Fibroblast of skin of right quadriceps (primary cell): Measurements from ENCODE around the gene MAP4.
"Not testable (repeated sequence)": the region's sequence is repeated elsewhere in the genome, so short reads cannot be mapped to it uniquely, and the experiment has no call there.

Source experiments
- DNase-seq: peaks from one replicate; pipeline ENCODE4 v3.0.0-alpha.2; 2013

The MAP4 gene

DNA sequence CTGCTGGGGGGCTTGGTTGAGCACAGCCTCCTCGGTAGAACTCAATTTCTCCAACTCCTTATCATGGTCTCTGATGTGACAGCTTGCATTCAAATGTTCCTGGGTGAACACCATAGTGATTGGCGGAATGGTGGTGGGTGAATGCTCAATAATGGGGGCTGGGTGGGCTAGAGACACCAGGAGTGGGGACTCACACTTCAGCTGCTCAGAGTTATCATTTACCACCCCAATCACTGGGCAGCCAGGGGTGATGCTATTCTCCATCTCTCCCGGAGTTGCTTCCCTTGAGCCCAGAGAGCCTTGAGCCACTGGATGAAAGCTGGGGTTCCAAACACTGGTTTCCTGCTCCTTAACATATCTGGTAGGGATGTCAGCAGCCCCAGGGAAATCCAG lies 124.6 kb downstream of the MAP4 start:
- DNase-seq: no peak

DNA sequence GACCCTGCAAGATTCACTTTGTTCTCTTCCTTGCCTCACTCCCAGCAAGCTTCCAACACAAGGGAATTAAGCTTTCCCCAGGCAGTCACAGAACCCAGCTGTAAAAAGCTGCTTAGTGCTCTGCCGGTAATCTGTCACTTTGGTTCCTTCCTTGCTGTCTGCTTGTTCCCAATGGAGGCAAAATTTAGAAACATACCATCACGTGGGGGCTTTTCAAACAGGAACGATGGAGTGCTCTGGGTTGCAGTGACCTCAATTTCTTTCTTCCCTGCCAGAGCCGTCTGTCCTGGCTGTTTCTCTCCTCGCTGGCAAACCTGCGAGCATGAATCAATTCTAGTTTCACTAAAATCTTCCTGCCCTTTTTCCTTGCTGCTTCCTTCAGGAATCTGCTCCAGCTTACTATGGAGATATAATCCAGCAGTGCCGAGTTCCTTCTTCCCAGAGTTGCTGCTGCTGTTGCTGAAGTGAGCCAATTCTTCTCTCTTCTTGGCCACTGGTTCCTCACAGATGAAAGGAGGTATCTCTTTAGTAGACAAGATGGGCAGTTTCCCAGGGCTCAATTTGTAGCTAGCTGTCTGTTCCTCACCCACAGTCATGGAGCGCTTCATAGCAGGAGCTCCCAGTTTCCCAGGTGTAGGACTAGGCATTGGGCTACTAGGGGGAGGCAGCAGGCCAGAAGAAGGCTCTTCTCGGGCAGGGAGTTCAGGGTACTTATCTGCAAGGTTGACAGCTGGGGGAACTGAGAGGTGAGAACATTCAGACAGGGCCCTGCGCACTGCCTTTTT lies 125.2 kb downstream of the MAP4 start:
- no peak for DNase-seq

DNA sequence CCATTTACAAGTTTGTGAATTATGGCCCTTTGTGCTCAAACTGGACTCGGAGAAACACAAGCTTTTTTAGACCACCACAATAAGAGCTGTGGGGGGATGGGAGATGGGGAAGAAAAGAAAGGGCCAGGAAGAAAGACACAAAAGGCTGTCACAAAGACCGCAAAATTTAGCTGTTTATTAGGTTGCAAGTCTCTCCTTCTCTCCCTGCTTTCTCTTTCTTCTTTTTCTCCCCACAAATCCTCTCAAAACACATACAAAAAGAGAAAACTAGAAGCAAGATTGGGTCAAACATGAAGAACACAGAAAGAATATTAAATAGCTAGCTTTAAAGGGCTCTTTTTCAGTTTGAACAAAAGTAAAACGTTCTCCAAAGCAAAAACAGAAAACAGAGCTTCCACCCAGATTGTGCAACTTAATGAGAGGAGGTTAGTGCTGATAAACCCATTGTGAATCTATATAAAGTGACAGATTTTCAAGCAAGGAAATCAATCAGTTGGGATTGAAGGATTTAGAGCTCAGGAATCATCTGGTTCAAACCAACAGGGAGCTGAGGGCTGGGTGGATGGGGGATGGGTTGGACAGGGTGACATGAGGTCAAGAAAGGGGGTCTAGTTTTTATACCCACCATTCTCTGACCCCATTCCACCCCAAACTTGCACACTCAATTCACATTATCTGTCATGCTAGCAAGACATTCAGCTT lies 125.9 kb downstream of the MAP4 start:
- DNase-seq: no peak

DNA sequence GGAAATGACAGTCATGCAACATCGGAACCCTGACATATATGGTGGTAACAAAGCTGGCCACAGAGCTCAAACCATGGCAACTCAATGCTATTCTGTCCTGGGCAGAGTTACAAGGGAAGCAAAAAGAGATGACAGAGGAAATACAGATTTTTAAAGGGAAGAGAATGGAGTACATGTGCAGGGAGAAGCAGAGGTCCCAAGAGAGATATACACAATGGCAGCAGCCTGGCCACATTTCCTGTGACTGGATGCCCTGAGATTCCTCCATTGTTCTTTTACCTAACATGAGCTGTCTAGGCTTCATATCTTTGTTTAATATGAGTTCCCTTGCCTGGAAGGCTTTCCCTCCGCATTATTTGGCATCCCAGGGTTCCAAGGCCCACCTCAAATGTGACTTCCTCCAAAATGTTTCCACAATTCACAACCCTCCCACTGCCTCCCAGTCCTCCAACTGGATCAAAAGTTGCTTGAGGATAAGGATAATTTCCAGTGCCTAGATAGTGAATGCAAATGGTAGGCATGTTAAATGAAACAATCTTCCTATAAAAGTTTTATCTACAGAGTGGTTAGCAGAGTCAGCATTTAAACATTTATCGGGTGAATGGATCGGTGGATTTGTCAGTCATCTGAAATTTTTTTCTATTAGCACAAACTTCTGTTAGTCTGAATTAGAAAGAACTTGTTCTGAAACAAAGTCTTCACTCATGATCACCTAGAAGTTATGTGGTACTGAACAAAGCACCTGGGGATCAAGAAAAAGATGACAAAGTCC lies 127.0 kb downstream of the MAP4 start:
- no peak for DNase-seq

DNA sequence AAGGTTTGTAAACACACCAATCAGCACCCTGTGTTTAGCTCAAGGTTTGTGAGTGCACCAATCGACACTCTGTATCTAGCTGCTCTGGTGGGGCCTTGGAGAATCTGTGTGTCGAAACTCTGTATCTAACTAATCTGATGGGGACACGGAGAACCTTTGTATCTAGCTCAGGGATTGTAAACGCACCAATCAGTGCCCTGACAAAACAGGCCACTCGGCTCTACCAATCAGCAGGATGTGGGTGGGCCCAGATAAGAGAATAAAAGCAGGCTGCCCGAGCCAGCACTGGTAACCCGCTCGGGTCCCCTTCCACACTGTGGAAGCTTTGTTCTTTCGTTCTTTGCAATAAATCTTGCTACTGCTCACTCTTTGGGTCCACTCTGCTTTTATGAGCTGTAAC lies 128.2 kb downstream of the MAP4 start:
- not testable (repeated sequence) for DNase-seq

DNA sequence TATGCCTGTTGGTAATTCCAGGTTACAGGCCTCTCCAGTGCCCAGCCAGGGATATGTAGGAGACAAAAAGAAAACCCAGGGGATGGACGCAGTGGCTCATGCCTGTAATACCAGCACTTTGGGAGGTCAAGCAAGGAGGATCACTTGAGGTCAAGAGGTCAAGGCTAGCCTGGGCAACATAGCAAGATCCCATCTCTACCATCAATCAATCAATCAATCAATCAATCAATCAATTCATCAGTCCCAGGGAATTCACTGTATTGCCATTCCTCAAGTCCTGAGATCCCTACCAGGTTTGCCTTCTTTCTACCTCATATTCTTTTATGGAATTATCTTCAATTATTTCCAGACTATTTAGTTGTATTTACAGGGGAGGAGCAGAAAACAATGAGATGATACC lies 131.0 kb downstream of the MAP4 start:
- DNase-seq: no peak

DNA sequence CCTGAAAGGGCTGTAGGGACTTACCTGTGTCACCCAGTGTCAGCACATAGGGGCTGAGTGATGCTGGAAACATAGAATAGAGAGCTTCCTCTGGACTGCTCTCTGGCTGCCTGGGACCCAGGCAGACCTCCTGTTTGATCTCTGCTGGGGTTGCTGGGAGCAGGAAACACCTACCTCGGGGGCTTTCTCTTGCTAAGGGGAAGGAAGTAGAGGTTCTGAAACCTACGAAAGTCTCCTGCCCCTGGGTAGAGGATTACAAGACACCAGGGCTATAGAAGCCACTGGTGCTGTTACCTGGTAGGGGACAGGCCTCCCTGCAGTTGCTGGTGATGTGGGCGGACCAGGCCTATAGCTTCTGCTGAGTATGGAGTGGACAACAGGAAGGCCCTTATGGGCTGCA lies 131.6 kb downstream of the MAP4 start:
- DNase-seq: no peak

DNA sequence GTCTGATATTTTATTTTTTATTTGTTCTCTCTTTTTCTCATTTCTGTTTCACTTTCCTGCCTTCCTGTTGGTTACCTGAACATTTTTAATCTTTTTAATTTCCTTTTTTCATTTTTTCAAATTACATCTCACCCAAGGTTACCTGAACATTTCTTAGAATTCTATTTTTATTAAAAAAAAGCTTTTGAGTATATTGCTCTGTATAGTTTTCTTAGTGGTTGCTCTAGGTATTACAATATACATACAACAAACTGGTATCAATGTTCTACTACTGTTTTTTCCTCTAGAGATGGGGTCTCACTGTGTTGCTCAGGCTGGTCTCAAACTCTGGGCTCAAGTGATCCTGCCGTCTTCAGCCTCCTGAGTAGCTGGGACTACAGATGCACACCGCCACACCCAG lies 133.9 kb downstream of the MAP4 start:
- no peak for DNase-seq

DNA sequence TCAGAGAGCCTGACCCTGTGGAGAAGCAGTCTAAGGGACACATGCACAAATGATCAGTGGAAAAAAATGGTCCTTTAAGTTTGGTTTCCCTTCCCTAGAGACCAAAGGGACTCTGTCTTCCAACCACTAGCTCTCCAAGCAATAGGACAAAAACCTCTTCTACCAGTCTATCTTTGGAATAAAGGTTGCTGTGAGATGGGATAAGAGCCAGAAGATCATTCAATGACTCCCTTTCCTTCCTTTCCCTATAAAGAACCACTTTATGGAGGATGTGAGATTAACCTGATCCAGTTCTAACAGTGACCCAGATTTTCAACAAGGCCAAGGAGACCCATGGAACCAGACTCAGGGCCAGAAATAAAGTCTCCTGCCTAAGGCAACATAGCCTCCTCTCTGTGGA lies 138.5 kb downstream of the MAP4 start:
- DNase-seq: no peak

DNA sequence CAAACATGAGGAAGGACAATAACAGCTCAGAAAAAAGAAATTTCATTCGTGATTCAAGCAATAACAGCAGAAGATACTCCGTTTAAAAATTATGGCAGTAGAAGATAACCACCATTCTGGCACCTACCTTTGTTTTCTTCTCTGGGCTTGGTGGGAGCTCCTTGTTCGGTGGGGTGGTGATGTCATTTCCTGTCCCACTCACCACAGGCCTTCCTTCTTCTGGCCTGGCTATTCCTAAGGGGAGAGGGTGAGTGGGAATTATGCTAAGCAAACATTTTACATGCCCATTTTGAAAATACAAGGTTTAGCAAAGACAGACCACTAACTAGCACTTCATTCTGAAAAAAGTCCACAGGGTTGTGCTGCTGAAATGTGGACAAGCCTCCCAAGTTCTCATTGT lies 138.9 kb downstream of the MAP4 start:
- peak; percentile 20 for DNase-seq

DNA sequence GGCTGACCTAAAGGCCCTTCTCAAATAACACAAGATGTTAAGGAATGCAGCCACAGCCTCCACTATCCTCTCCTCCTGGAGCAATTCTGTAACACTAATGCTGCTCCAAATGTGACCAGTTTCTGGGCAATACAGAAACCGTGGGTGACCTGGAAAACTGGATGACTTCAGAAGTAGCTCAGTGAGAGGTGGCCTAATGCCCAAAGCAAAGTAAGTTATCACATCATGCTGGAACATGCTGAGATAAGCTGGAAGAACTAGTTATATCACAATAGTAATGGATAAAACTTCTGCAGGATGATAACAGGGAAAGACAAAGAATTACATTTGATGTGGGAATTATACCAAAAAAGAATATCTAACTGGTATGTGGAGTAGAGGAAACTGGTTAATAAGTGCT lies 141.3 kb downstream of the MAP4 start:
- DNase-seq: no peak

DNA sequence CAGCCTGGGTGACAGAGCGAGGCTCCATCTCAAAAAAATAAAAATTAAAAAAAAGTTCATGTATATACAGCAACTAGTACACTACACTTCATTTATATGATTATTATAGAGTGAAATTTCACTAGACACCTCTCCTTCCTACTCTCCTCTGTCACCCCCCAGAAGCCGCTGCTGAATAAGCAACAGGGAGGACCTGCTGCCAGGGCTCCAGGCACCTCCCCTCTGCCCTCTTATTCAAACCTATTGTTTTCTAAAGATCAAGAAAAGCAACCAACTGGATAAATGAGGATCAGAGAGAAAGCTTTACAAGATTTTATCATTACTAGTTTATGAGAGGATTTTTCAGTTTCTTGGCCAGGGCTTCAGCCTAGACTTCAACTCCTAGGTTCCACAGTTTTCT lies 141.8 kb downstream of the MAP4 start:
- DNase-seq: no peak

DNA sequence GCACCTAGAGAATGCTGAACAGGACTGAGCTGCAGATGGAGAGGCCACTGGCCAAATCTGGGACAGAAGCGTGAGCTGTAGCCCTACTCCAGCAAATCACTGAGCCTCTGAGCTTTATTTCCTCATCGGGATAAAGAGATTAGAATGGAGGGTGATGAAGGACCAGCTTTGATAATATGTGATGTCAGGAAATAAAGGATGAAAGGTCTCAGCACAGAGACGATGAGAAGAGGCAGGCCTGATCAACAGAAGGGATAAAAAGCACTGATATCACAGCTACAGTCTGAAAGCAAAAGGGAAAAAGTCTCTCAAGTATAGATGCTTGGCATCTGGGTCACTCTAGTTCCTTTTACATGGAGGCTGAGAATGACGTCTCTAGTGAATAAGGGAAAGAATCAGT lies 143.3 kb downstream of the MAP4 start:
- no peak for DNase-seq

DNA sequence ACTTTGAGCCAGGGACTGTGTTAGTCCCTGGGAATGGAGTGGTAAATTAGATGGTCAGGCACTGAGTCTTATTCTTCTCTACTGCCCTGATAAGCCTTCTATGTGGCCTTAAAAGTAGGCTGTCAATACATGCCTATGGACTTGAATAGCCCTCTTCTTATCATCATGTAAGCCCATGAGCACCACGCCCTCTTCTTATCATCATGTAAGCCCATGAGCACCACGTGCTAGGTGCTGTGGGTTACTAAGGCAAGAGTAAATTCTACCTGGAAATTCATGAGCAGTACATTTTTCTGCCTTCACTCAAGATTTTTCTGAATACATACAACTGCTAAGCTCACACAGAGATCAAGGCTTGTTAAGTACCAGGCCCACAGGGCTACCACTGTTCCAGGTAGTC lies 144.8 kb downstream of the MAP4 start:
- no peak for DNase-seq

DNA sequence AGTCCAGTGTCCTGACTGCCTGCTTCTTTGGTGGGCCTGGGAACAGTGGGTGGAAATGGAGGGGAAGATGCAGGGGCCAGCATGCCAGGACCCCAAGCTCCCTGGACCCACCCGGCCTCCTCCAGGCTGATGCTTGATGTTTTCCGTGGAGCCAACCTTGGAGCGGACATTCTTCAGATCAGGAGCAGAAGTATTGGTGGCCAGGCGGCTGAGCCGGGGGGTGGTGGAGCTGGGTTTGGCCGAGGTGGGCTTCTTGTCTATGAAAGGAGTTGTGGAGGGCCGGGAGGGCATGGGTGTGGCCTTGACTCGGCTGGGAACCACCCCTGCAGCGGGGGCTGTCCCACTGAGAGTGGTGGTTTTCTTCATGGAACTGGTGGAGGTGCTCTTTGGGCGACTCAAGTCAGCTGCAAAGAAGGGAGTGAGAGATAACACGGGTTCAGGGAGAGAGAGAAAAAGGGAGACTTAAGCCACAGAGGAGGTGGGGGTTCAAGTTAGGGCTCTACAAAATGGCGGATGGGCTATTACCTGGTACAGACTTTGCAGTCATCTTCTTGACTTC lies 145.4 kb downstream of the MAP4 start:
- no peak for DNase-seq

DNA sequence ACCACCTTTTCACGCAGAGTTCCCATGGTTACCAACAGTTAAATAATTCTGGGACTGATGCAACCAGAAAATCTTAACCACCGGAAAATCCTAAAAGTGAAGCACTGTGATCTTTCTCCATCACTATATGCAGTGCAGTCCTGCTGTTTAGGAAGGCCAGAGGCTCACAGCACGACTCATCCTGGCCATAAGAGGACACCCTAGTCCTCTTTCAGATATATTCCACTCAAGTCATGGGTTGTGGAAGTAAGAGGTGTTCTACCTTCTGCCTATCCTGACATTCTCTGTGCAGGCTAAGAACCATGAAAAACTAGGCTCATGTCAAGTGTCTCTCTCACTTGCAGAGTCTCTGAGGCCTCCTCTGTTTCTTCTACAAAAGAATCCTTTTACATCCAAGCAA lies 146.1 kb downstream of the MAP4 start:
- DNase-seq: no peak

DNA sequence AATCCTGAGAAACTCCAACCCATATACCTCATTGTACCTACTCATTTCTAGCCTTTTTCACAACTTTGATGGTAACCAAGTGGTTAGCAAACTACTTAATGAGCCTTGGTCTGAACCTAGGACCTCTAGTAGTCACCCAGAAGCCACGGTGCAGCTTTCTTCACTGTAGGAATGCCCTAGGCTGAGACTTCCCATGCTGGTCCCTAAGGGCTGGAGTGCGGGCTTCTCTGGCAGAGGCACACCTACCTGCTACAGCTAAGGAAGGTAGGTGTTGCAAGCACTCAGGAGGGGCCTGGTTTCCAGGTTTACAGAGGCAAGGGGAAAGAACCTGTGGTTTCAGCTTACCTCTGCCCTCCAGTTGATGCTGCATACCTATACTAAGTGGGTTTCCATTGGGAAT lies 147.9 kb downstream of the MAP4 start:
- no peak for DNase-seq

DNA sequence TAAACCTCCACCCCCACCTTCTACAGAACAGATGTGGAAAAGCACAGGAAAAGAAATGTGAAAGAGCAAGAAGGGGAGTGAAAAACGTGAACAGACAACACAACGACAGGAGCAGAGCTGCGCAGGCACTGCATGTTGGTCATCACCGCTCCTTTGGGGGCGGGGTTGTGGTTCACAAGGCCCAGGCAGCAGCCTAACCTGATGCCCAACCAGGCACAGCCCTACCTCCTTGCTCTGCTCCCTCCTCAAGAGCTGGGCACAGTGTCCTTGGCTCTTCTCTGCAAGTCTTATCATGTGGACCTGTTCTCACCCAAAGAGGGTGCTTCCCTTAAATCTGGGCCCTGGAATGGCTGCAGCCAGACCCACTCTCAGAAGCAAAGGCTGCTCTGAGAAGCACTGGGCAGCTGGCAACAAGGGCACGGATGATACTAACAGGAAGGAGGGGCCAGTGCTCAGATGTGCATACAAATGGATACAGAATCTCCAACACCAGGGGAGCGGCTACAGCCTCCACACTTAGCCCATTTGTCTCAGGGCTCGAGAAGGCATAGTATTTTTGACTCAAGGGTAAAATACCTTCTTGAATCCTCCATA lies 148.7 kb downstream of the MAP4 start:
- no peak for DNase-seq

DNA sequence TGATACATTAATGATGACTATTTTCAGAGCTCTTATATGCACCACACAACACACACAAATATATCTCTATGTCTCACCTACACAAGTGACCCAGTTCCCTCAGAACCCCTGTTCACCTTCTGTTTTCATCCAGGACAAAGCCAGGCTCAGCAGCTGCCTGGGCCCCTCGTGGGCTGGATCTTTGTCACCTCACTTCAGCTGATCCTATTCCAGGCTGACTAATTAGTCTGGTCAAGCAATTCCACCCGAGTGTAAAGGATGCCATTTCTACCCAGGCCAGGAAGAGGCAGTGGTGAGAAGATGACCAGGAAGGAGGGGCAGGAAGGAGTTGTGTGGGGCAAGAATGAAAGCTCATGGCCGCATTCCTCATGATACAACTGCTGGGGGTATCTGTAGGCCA lies 151.0 kb downstream of the MAP4 start:
- DNase-seq: no peak

DNA sequence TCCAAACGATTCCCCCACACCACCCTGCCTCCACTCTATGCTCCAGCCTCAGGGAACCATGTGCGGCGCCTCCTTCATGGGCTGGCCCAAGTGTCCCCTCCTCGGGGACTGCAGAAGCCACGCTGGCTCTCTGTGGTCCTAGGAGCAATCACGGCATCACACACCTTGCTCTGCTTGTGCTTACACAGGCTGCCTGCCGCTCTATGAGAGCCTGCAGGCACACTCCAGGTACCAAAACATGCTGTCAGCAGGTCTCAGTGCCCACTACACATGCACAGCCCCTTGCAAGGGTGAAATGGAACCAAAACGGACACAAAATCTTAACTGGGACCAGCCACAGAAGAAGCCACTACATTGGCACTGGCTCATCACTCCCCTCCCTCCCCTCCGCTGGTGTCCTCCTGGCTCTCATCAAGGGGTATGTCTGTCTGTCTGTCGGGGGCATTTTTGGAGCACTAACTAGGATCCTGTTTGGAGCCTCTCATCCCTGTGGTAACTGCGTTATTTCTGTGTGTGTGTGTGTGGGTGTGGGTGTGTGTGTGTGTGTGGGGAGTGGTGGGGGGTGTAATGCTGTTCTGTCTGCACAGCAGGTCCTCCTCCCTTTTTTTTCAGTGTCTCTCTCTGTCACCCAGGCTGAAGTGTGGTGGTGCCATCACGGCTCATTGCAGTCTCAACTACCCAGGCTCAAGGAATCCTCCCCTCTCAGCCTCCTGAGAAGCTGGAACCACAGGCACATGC lies 152.7 kb downstream of the MAP4 start:
- no peak for DNase-seq

DNA sequence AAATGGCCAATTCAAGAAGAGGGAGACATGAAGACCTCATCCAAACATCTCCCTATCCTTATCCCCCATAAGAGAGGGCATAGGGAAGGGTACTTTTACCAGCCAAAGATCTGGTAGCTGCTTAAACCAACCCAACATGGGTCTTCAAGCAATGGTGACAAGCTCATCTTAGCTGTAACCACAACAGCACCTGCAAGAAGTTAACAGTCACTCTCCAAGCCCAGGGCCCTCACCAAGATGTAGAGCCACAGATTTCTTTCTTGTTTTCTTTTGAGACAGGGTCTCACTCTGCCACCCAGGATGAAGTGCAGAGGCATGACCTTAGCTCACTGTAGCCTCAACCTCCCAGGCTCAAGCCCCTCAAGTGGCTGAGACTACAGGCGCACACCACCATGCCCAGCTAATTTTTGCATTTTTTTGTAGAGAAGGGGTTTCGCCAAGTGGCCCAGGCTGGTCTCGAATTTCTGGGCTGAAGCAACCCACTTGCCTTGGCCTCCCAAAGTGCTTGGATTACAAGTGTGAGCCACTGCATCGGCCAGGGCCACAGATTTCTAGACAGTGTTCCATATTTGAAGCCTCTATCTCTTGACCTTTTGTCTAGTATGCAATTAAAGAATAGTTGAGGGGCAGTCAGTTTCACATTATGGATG lies 156.1 kb downstream of the MAP4 start:
- no peak for DNase-seq

DNA sequence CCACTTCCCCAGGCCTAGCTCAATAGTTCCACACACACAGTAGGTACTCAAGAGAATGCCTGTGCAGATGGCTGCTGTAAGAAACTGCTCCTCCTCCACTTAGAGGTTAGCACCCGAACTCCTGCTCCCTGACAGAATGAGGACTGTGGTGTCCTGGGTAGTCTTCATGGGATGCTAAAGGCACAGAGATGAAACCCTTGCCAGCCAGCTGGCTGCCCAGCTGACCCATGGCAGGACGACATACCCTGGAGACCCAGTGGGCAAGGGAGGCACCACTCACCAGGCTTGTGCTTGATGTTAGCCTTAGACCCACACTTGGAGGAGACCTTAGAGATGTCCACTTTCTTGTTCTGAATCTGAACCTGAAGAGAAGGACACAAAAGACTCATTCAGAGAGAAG lies 159.1 kb downstream of the MAP4 start:
- DNase-seq: no peak
